ENCODE measurements around the gene TMEM150C.

DNA sequence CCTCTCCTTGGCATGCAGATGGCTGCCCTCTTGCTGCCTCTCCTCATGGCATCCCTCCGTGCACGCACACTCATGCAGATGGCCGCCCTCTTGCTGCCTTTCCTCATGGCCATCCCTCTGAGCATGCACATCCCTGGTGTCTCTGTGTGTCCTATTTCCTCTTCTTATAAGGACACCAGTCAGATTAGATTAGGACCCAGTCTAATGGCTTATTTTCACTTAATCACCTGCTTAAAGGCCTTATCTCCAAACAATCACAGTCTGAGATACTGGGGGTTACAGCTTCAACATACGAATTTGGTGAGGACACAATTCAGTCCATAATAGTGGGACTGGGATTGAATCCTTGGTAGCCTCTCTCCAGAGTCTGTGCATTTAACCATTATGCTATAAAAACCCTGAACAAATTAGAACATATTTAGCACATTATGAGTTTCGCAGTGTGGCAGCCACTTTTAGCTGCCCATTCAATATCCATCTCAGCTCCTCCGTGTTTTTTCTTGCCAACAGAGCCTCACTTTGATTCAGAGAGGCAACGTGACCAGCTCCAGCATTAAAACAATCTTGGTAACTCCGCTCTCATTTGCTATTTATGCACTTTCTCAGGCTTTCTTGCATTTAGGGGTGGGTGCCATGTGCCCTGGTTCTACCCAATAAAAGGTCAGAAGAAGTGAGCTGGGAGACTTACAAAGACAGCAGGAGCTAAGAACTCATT is 26.2 kb upstream of the TMEM150C start:
- no peak for TF ChIP-seq CTCF (IDR thresholded peaks at IDR 0.05)
- TF ChIP-seq POLR2A (IDR thresholded peaks at IDR 0.05): no peak

Measured in heart left ventricle (tissue), 13 donors.